Measurements from ENCODE around the gene SAFB.

Gene SAFB

DNA sequence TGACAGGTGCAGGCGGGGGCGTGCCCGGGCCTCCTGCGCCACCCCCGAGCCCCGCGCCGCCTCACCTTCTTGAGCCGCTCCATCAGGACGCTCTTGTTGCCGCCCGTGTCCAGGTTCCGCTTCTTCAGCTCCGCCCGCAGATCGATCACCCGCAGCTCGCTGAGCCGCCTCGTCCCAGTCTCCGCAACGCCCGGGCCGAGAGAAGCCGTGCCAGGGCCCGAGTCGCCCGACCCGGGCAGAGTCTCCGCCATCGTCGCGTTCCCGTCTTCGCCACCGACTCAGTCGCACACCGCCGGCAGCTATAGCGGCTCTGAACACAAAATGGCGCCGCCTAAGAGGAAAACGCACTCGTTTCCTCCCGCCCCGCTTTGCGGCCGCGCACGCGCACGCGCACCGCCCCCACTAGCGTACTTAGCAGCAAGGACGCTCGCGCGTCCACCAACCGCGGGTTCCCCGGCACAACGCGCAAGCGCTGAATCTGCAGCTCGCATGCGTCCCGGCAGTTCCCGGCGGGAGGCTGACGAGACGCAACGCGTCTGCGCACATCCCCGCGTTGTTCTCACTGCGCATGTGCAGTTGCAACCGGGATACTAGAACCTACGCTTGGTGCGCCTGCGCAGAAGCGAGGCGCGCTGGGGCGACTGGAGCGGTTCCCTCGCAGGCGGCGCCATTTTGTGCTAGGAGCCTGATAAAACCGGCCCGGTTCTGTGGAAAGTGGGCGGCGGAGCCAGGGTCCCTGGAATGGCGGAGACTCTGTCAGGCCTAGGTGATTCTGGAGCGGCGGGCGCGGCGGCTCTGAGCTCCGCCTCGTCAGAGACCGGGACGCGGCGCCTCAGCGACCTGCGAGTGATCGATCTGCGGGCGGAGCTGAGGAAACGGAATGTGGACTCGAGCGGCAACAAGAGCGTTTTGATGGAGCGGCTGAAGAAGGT is at the start of gene SAFB, which contains the start of gene SAFB2:
TSS of gene SAFB (plus strand) at position 619 of the 932 bp plus-strand sequence. CDS start at position 742, 123 bp downstream.
TSS of gene SAFB2 (minus strand) at position 312 of the 932 bp plus-strand sequence. CDS start at position 251, 61 bp downstream.
- peak; percentile 98 to 99 for DNase-seq (ENCODE audit: low read depth in 2 of 2, low spot score in 1 of 2)

DNA sequence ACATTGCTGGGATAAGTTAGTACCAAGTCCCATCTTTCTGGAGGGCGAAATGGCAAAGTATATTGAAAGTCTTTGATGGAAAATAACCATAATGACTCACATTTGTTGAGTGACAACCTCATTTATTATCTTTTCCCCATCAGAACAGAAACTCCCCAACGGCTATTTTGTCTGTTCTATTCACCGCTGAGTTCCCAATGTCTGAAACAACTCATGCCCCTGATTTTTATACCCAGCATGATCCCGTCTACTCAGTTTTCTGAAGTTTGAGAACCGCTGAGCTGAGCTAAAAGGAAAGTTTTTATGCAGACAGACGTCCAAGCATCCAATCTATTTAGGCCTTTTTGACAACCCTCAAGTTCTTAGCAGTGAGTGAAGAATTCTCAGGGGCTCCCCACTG is 47.3 kb upstream of the SAFB start:
- DNase-seq (ENCODE audit: low read depth in 2 of 2, low spot score in 1 of 2): no peak

DNA sequence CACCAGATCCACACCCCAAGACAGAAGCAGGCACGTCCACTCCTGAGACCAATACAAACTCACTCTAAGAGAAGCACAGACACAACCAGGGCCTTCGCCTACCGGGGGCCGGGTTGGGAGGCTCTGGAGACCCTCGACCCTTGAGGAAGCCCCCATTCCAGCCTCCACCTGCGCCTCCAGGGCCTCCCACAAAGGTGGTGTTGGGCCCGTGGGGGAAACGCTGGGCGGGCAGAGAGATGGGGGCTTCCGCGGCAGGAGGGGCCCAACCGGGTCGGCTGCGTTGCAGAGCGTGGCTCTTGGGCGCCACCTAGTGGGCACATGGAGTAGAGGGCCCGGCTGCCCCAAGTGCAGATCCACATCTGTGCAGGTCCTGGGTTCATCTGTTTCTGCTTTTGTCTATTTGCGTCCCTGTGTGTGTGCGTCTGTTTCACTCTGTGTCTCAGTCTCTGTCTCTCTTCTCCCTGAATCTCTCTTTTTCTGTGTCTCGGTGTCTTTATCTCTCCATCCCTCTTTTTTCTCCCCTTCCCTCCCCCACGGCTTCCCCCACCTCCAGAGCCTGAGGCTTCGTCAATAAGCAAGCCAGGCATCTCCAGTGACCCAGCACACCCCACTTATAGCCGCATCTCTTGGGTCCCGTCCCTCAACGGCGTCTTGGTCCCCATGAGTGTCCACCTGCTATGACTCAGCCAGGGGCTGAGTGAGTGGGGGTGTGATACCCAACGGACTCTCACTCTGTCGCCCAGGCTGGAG is 44.6 kb upstream of the SAFB start:
- peak; percentile 41 to 43 for DNase-seq (ENCODE audit: low read depth in 2 of 2, low spot score in 1 of 2)

DNA sequence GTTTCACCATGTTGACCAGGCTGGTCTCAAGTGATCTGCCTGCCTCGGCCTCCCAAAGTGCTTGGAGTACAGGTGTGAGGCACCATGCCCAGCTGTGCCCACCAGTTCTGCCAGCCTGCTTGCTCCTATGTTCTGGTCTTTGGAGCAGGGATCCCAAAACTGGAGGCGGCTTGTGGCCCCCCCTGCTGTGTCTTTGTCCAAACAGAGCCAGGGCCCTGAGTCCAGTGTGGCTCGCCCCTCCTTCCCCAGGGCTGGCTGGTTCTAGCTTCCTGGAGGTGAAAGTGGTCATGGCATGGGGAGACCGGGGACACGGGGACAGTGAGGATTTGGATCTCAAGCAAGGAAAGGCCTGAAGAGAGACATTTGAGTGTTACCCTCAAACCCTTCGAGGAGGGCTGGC is 43.6 kb upstream of the SAFB start:
- no peak for DNase-seq (ENCODE audit: low read depth in 2 of 2, low spot score in 1 of 2)

DNA sequence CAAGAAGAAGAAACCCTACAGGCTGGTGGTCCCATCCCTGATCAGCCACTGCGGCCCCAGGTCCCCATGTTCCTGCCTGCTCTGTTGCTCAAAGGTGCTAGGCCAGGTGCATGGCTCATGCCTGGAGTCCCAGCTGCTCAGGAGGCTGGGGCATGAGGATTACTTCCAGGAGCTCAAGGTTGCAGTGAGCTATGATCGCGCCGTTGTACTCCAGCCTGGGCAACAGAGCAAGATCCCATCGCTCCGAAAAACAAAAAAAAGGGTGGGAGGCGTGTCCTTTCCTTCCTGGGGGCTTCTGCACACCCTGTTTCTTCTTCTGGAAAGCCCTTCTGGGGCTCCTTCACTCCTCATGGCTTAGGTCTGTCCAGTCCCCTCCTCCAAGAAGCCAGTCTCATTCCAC is 43.2 kb upstream of the SAFB start:
- no peak for DNase-seq (ENCODE audit: low read depth in 2 of 2, low spot score in 1 of 2)

DNA sequence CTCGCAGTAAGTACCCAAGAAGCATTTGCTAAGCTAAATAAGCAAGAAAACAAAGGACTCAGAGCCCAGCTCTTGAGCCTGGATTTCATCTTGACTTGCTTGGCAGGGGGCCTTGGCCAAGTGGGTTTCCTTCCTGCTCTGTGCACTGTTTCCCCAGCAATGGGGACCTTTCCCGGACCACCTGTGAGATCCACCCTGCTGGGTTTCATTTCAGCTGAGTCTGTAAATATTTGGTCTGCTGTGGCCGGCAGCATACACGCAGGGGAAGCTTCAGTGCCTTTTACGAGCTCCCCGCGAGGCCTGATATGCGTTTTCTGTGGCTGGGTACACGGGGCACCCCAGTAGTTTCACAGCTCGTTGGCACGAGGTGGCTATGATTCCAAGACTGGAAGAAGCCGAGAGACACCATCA is 42.7 kb upstream of the SAFB start:
- DNase-seq (ENCODE audit: low read depth in 2 of 2, low spot score in 1 of 2): no peak

DNA sequence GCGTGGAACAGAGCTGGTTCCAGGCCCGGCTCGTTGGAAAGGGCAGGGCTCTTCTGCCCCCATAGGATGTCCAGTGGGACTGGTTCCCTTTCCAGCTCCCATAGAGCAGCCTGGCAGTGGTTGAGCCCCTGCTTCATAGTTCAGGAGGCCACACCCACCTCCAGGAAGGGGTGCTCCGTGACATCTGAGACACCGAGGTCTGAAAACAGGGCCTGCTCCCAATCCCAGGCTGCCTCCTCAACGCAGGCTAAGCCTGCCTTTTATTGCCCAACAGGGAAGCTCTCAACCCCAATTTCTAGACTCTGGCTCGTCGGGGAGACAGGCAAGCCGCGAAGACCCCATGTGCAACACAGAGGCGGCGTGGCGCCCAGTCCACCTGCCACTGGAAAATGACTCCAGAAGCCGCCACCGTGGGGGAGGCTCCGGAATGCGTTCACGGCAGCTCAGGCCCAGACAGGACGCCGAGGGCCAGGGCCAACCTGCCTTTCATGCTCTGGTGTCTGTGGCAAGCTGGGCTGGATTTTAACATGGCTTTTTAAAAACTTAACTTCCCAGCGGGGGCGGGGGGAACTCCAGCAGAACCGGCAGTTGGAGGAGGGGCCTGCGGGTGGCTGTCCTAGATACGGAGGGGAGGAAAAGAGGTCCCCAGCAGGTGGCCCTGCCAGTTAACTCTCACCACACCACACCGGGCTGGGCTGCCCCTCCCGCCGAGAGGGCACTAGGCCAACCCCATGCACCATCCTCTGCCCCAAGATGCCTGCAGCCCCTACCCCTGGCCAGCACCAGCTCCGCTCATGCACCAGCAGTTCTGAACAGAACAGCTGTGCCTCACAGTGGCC is 37.2 kb upstream of the SAFB start:
- no peak for DNase-seq (ENCODE audit: low read depth in 2 of 2, low spot score in 1 of 2)

DNA sequence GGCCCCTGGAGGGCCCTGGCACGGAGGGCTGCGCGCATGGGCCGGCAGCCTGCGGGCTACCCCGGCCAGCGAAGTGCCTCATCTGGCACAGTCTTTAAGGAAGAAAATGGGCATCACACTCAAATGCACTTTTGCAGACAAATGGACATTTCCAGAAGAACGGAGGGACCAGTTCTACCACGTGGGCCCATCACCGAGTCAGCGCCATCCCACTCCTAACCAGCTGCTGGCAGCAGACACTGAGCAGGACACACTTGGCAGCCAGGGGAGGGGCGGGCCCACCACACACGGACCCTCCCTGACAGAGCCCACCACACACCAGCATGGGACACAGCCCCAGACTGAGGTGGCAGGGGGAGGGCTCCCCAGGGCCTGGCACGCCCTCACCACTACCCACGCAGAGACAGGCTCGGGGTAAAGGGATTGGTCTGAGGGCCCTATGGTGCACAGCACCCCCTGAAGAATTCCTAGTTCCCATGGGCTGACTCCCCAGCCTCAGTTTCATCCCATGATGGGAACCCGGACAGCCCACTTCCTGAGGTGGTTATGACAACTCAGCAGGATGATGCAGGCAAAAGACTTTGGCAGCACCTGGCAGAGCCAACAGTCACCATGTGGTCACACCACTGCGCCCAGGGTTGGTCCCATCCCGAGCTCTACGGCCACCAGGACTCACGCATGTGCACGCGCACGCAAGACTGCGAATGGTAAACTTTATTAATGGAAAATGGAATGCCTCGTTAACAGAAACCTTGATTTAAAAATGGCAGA is 36.4 kb upstream of the SAFB start:
- no peak for DNase-seq (ENCODE audit: low read depth in 2 of 2, low spot score in 1 of 2)

DNA sequence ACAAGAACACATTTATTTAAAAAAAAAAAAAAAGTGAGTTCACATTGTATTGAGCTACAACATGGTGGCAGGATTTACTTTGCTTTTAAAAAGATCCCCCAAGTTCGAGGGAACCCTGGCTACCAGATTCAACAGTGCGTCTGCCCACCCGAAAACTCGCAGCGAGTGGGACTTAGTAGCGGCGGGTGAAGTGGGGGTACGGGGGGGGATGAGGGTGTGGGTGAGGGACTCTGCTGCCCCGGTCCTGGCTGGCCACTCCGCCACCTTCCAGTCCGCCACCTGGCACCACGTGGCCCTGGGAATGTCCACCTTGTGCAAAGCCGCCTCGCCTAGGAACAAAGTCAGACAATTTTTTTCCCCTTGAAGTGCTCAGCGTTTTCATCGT is 35.8 kb upstream of the SAFB start:
- DNase-seq (ENCODE audit: low read depth in 2 of 2, low spot score in 1 of 2): no peak

DNA sequence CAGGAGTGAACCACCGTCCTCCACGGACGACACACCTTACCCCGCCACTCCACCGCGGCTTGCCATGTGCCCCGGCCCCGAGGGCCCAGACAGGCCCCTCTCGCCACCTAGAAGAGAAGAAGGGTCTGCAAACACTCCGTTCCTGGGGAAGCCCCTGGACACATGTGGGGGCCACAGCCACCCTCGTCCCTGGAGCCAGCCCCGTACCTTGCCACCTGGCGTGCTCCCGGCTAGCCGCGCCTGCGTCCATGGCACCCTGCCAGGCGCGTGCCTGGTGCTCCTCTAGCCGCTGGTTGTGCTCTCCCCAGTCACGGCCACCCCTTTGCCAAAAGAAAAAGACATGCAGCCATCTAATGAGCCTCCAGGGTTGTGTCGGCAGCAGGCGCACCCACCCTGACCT is 35.2 kb upstream of the SAFB start:
- DNase-seq (ENCODE audit: low read depth in 2 of 2, low spot score in 1 of 2): no peak

DNA sequence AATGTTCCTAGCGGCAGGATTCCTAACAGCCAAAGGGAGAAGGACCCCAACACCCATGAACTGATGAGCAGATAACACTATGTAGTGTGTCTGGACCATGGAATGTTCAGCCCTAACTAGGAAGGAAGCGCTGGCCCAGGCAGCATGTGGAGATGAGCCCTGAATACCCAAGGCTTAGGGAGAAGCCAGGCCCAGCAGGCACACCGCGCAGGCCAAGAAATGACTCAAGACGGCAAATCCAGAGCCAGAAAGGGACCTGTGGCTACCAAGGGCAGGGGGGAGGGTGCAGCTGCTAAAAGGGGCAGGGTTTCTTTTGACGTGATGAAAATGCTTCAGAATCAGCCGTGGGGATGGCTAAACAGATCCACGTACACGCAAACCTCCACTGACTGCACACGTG is 34.4 kb upstream of the SAFB start:
- DNase-seq (ENCODE audit: low read depth in 2 of 2, low spot score in 1 of 2): no peak

DNA sequence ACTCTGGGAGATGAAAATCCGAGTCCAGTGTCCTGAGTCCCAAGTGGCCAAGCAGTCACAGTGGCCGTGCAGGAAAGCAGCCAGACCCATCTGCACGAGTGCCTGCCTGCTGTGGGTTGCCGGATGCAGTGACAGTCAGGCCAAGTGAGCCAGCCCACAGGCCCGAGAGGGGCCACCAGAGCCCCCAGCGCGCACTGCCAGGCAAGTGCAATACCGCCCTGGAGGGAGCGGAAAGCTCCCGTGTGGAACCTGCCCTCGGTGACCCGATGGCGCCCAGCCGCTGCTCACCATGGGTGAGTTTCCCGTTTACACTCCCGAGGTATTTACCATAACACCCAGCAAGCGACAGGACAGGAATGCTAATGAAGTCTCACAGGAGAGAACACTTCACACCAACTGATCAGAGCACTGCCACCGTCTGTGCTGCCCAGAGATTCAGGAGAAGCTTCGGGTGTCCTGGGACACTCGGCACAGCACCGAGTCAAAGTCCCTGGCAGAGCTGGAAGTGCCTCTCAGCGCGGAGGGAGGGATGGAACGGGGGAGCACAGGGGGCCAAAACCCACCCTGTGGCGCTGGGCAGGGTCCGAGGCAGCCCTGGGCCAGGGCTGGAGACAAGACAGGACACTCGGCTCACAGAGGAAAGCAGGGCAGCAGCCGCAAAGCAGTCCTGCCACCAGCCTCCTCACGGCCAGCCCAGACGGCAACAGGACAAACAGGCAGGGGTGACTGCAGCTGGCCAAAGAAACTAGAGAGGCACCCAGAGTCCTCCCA is 33.8 kb upstream of the SAFB start:
- no peak for DNase-seq (ENCODE audit: low read depth in 2 of 2, low spot score in 1 of 2)

DNA sequence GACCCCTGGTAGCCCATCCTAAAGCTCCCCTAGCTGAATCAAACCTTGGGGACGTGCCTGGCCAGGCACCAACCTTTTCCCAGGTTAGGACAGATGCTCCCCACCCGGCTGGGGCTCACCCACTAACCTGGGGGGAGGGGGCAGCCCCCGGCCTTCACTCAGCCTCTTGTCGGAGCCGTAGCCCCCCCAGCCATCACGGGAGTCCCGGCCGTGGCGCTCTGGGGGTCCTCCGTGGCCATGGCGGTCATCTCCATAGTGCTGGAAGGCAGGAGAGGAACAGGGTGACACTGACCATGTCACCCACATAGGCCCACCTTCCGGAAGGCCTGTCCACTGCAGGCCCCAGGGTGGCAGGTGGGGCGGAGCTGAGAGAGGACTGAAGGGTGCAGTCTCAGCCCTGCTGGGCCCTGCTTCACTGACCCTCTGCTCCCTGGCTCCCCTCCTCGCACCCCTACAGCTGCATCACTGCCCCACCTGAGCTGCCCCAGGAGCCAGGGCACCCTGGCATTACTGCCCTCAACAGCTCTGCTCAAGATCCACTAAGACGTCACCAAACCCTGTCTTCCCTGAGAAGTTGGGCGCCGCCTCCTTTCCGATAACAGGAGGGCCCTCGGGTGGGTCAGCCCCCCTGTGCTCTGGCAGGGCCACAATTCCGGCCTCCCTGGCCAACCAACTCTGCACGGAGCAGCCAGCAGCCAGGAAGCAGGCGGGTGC is 32.6 kb upstream of the SAFB start:
- no peak for DNase-seq (ENCODE audit: low read depth in 2 of 2, low spot score in 1 of 2)

DNA sequence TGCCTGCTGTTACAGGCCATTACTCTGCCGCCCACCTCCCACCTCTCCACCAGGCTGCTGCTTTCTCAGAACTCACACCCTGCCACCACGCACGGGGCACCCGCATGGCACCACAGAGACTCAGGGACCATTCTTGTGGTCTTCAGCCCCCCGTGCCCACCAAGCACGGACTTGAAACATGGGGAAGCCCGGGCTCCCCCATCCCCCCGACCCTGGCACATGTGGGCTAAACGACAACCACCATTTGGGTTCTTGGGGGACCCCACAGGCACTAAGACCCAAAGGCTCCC is 32.1 kb upstream of the SAFB start:
- DNase-seq (ENCODE audit: low read depth in 2 of 2, low spot score in 1 of 2): no peak

DNA sequence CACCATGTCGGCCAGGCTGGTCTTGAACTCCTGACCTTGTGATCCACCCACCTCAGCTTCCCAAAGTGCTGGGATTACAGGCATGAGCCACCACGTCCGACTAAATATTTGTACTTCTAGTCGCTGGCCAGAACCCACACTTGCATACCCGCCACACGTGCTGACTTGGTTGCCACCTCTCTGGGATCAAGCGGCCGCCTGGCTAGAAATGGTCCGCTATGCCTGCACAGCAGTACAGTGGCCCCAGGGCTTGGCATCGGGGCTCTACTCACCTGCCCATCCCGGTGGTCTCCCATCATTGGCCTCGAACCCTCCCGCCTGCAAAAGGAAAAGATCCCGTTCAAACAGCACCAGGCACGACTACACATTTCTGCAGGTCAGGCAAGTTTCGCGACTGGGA is 31.4 kb upstream of the SAFB start:
- DNase-seq (ENCODE audit: low read depth in 2 of 2, low spot score in 1 of 2): no peak

DNA sequence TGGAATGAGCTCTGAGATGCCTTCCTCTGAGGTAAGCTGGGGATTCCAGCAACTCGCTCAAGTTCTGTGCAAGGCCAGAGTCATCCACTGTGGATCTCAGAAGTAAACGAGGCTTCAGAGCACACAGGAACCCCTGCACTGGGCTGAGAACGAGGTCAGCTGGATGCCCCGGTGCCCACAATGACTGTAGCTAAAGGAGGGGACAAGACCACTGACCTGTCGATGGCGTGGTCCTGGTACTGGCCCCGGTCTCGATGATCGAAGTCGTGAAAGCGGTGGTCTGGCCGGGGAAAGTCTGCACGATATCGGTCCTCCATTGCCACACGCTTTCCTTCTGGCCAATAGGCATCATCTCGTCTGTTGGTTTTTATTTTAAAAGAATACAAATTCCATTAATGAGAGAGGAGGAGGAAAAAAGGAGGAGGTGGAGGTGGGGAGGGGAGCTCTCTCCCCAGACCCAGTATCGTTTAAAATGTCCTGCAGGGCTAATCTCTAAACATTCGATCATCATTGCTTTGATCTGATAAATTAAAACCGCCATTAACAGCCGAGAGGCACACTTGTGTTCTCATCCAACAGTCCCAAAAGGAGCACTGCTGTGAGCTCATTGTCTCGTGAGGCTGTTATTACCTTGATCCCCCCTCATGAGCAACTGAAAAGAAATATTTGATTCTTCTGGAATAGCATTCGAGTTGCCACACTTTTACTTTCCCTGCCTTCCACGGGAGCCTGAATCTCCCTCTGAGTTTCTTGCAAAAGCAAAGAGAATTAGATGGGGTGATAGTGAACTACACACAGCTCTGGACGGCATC is 30.1 kb upstream of the SAFB start:
- DNase-seq (ENCODE audit: low read depth in 2 of 2, low spot score in 1 of 2): no peak

DNA sequence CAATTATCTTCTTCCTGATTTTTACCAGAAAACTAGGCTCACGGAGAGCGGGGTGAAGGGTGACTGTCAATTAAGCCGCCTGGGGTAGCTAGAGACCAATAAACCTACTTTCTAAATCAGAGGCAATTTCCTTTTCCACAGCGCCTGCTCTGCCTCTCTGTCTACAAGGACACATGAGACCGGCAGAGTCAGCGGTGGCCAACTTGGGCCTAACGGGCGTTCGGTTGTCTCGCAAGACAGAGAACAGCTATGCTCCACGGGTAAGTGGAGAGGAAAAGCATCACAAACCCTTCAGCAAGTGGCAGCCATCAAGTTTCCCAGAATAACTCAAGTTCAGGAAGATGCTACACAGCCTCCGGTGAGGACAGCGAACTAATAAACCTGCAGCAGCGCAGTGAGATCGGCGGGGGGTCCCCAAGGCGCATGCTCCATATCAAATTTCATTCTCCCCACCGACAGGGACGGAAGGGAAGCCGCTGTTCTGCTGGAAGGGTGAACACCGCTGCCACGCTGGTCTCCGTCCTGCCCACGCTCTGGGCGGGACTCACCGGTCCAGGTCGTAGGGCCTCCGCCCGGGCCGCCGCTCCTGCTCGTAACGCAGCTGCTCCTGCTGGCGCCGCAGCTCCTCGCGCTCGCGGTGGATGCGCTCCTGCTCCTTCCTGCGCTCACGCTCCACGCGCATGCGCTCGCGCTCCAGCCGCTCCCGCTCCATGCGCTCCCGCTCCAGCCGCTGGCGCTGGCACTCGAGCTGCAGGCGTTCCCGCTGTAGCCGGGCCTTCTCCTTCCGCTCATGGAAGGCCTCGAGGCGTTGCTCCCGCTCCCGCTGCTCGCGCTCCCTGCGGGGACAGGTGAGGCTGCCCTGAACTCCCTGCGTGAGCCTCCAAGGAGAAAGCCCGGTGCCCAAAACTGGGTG is 29.3 kb upstream of the SAFB start:
- DNase-seq (ENCODE audit: low read depth in 2 of 2, low spot score in 1 of 2): no peak
